Measurements from ENCODE around the gene SLC45A3.

SLC45A3 gene

GRCh38 chr1:205658943-205659581 is 21.2 kb downstream of the SLC45A3 start (continued):
- TF ChIP-seq ZNF704 (tag by site-specific recombination; IDR thresholded peaks at IDR 0.05) (no peak), KLF16 (tag by site-specific recombination; IDR thresholded peaks at IDR 0.05) (no peak), ZNF292 (tag by site-specific recombination; IDR thresholded peaks at IDR 0.05; ENCODE audit: borderline replicate concordance, low read depth) (no peak), ZNF18 (tag by site-specific recombination; IDR thresholded peaks at IDR 0.05) (no peak), MEIS1 (CRISPR knock-in tag; IDR thresholded peaks at IDR 0.05; ENCODE audit: borderline replicate concordance) (no peak), ZNF362 (tag by site-specific recombination; IDR thresholded peaks at IDR 0.05) (no peak), TRIM28 (IDR thresholded peaks at IDR 0.05; ENCODE audit: borderline replicate concordance, low read length) (no peak), HOXA7 (CRISPR knock-in tag; IDR thresholded peaks at IDR 0.05; ENCODE audit: borderline replicate concordance) (no peak), ZNF610 (tag by site-specific recombination; IDR thresholded peaks at IDR 0.05; ENCODE audit: borderline replicate concordance) (no peak), TSHZ1 (tag by site-specific recombination; IDR thresholded peaks at IDR 0.05; ENCODE audit: borderline replicate concordance) (no peak), ZNF19 (tag by site-specific recombination; IDR thresholded peaks at IDR 0.05; ENCODE audit: low read depth) (no peak), ZNF571 (tag by site-specific recombination; IDR thresholded peaks at IDR 0.05) (no peak), ZNF558 (tag by site-specific recombination; IDR thresholded peaks at IDR 0.05) (no peak), ZNF211 (tag by site-specific recombination; IDR thresholded peaks at IDR 0.05; ENCODE audit: low read depth) (no peak), ZNF626 (tag by site-specific recombination; IDR thresholded peaks at IDR 0.05) (no peak), PRDM2 (tag by site-specific recombination; IDR thresholded peaks at IDR 0.05; ENCODE audit: borderline replicate concordance) (no peak), ZNF830 (tag by site-specific recombination; IDR thresholded peaks at IDR 0.05; ENCODE audit: low read depth) (no peak), ZNF426 (tag by site-specific recombination; IDR thresholded peaks at IDR 0.05) (no peak), ZNF155 (tag by site-specific recombination; IDR thresholded peaks at IDR 0.05) (no peak), FEZF1 (tag by site-specific recombination; IDR thresholded peaks at IDR 0.05) (no peak), ZNF350 (tag by site-specific recombination; IDR thresholded peaks at IDR 0.05) (no peak), ZNF843 (tag by site-specific recombination; IDR thresholded peaks at IDR 0.05) (no peak), ZNF660 (tag by site-specific recombination; IDR thresholded peaks at IDR 0.05) (peak; percentile 62), ZNF449 (tag by site-specific recombination; IDR thresholded peaks at IDR 0.05) (no peak), MZF1 (tag by site-specific recombination; IDR thresholded peaks at IDR 0.05; ENCODE audit: borderline replicate concordance) (no peak)
